Fibroblast of mammary gland (primary cell): ENCODE results near the gene MGAT5.

Experiments
- DNase-seq: peaks from one replicate; pipeline ENCODE4 v3.0.0-alpha.2; 2010; ENCODE audit warnings: low read depth
- H3K4me3 ChIP-seq: 2 replicates; pipeline ENCODE4 v1.5.1; 2011; ENCODE audit warnings: low read depth, mild to moderate bottlenecking, low read length, moderate library complexity; ENCODE audit not compliant: control insufficient read depth
- TF ChIP-seq, protein P1 (sequence below): conservative IDR thresholded peaks from 2 replicates; pipeline ENCODE4 v1.5.1; 2011; ENCODE audit warnings: low read depth, low read length, inconsistent platforms; ENCODE audit not compliant: control insufficient read depth, insufficient read depth

MGAT5 gene

DNA sequence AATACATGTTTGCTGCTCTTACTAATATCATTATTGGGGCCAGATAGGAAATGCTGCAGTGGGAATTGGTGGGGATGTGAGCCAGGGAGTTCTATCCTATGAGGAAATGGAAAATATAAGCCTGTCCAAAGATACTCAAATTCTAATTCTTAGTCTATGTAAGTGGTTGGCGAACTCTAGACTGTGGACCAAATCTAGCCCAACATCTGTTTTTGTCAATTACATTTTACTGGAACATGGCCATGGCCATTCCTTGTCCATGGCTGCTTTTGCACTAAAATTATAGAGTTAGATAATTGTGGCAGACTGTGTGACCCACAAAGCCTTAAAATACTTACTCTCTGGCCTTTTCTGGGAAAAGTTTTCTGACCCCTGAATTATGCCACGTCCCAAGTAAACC, 113.3 kb downstream of the MGAT5 start:
- TF ChIP-seq, protein P1, sequence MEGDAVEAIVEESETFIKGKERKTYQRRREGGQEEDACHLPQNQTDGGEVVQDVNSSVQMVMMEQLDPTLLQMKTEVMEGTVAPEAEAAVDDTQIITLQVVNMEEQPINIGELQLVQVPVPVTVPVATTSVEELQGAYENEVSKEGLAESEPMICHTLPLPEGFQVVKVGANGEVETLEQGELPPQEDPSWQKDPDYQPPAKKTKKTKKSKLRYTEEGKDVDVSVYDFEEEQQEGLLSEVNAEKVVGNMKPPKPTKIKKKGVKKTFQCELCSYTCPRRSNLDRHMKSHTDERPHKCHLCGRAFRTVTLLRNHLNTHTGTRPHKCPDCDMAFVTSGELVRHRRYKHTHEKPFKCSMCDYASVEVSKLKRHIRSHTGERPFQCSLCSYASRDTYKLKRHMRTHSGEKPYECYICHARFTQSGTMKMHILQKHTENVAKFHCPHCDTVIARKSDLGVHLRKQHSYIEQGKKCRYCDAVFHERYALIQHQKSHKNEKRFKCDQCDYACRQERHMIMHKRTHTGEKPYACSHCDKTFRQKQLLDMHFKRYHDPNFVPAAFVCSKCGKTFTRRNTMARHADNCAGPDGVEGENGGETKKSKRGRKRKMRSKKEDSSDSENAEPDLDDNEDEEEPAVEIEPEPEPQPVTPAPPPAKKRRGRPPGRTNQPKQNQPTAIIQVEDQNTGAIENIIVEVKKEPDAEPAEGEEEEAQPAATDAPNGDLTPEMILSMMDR, result no peak
- H3K4me3 ChIP-seq, result no peak overlapping the region
- no peak for DNase-seq

DNA sequence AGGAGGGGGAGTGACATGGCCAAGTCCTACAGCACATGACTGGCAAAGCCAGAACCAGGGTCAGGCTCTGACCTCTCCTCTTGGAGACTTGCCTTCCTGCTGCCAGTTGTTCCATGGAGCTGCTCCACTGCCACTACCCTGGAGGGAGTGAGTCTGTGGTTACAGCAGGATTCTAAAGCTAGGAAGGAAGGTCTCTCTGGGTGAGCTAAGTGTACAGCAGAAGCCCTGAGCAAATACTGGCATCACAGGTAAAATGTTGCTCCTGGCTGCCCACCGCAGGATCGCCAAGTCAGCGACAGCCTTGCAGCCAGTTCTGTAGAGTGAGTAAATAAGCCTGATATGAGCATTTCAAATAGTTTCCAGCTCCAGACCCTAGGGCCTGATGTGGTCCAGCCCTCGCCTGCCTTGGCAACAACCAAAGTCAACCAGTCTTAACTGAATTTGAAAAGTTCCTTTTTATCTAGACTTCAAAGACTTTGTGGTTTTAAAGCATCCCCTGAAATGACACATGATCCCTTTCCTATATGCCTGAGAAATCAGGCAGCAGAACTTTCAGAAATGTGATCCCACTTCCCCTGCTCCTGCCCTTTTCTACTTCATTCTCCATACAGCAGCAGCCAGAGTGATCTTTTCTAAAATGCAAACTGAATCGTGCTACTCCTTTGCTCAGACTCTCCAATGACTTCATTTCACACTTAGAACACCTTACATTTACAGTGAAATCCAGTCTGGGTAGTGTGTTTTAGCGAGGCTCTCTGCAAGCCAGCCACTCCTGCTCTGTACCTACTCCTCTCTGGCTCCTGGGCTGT, 114.3 kb downstream of the MGAT5 start:
- no peak overlapping the region for H3K4me3 ChIP-seq
- no peak for DNase-seq
- TF ChIP-seq, protein P1, result no peak

DNA sequence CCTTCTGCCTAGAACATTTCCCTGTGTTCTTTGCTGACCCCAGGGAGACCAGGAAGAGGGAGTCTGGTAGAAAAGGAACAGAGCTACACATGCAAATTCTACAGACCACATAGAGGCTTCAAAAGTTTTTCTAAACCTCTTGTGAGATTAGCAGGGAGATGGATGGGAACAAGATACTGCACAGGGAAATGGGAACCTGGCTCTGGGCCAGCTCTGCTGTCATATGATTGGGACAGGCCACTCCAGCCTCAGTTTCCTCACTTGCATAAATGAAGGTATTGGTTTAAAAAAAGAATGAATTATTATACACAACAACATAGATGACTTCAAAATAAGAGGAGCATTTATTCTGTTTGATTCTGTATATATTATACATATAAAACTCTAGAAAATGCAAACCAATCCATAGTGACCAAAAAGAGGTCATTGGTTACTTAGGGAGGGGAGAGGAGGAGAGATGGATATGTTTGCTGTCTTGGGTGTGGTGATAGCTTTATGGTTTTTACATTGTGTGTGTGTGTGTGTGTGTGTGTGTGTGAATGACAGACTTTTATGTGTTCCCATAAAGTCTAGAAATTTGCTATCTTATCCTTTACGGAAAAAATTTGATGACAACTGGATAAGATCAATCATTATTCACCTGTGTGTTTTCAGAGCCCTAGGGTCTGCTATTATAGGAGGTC, 115.5 kb downstream of the MGAT5 start:
- TF ChIP-seq, protein P1, result no peak
- DNase-seq, result no peak
- no peak overlapping the region for H3K4me3 ChIP-seq

- H3K4me3 ChIP-seq, result no peak overlapping the region
- DNase-seq, result no peak
- TF ChIP-seq, protein P1, result no peak
Observed at GRCh38 chr2:134370655-134371445, 117.0 kb downstream of the MGAT5 start.

- no peak overlapping the region for H3K4me3 ChIP-seq
- TF ChIP-seq, protein P1, result no peak
- no peak for DNase-seq
Observed at GRCh38 chr2:134372141-134372540, 118.3 kb downstream of the MGAT5 start.

DNA sequence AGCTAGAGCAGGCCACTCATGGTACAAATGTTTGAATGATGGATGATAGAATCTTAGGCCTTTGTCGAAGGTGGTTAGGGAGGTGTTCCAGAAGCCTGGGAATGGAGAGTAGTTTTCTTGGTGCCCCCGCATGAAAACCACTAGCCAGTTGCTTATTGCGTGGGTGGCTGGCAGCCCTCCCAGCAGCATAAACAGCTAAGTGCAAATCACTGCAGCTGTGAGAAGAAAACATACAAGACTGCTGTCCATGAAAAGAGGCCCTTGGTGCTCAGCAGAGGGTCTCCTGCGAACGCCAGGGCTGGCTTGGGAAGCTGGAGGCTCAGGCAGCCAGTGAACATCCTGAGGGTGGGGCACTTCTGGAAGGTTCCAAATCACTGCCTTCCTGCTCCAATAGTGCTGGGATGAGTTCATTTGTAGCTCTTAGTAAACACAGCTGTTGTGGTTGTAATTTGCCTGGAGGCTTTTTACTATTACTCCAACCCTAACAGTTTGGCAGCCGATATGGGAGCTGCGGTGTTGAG, 118.8 kb downstream of the MGAT5 start:
- no peak overlapping the region for H3K4me3 ChIP-seq
- TF ChIP-seq, protein P1, result peak; percentile 0
- DNase-seq, result peak; percentile 89
